H1 (cell line): ENCODE measurements around the gene TNNT3. TPM values are rescaled to one million over a fixed set of nuclear protein-coding genes. Genes with fewer than 3 reads are reported as not detected.

ENCODE experiments used
- NRF1 ChIP-seq: IDR thresholded peaks from 2 replicates; pipeline ENCODE4 v1.6.1; 2011; ENCODE audit warnings: mild to moderate bottlenecking, low read depth, low read length, improper control_type of control experiment
- POLR2AphosphoS5 ChIP-seq: IDR thresholded peaks from 2 replicates; pipeline ENCODE4 v1.6.1; 2011; ENCODE audit warnings: low read depth, low read length
- SP1 ChIP-seq: IDR thresholded peaks from 2 replicates; pipeline ENCODE4 v1.6.1; 2011; ENCODE audit warnings: low read depth, low read length
- SP4 ChIP-seq: IDR thresholded peaks from 2 replicates; pipeline ENCODE4 v1.6.1; 2012; ENCODE audit warnings: low read length, inconsistent platforms
- polyA plus RNA-seq, 7 experiments: library from polyadenylated mRNA; depleted of rRNA in 3 of 7; stranded (reverse) in 5 of 7; unstranded in 2 of 7; fragments of >200 nt in 5 of 7; fragments of 200-250 nt in 2 of 7; gene quantifications; 1 replicate in 5 of 7; 2 replicates in 1 of 7; 4 replicates in 1 of 7; pipeline versions ENCODE4 v1.2.1 to v1.2.3, GENCODE V29; 2011 to 2013; ENCODE audit warnings: missing spikeins in 2 of 7, mixed read lengths in 2 of 7
- total RNA-seq: library from RNA; stranded (reverse); fragmentation: NEBNext Ultra II Directional; extraction: Animal tissue kit (Norgen Biotek cat#: 25700); gene quantifications from 2 replicates; pipeline ENCODE4 v1.2.1, GENCODE V29; 2021
- TF ChIP-seq, protein P1 (sequence below): fragments of 300-600 bp; sonication (generic); IDR thresholded peaks from 2 replicates; pipeline ENCODE4 v1.7.1; 2012; ENCODE audit warnings: low read length, moderate library complexity, mild to moderate bottlenecking, inconsistent platforms; ENCODE audit not compliant: insufficient replicate concordance

Gene TNNT3
- total and polyA plus RNA-seq, 2 of the 8 experiments (the other 6 are each of a cell fraction or from before 2014, with no cell fraction given) = not detected

DNA sequence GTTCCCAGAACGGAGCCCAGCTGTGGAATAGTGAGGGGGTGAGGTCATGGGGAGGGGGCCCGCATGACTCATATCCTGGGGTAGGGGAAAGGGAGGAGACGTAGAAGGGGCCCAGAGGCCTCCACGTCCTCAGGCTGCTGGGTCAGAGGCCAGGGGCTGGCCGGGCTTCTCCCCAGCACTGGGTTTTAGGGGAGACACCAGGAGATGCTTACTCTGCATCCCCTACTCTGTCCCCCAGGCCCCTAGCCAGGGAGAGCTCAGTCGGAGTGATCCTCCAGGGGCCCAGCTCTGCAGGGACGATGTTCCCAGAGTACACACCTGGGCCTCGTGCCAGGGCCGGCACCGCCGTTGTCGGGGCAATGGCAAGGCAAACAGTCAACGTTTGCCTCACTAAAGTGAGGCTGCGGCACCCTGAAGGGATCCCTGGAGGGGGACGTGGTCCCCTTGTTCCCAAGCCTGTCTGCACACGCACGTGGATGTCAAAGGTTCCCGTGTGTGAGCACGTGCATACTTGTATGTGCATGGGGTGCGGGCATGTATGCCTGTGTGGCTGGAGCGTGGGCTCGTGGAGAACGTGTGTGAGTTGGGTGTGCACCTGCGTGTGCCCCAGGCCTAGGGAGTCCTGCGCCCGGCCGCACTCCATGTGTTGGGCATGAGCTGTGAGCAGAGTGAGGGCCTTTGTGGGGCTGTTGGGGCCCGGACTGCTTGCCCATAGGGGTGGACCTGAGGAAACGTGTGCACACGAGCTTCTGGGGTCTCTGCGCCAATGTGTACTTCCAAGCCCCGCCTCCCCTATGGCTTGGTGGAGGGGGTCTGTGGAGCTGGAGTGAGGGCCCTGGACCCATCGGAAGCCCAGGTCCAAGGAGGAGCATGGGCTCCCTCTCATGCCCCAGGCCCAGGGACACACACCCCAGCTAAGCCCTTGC is 42.0 kb upstream of the TNNT3 start (continued):
- TF ChIP-seq, protein P1, sequence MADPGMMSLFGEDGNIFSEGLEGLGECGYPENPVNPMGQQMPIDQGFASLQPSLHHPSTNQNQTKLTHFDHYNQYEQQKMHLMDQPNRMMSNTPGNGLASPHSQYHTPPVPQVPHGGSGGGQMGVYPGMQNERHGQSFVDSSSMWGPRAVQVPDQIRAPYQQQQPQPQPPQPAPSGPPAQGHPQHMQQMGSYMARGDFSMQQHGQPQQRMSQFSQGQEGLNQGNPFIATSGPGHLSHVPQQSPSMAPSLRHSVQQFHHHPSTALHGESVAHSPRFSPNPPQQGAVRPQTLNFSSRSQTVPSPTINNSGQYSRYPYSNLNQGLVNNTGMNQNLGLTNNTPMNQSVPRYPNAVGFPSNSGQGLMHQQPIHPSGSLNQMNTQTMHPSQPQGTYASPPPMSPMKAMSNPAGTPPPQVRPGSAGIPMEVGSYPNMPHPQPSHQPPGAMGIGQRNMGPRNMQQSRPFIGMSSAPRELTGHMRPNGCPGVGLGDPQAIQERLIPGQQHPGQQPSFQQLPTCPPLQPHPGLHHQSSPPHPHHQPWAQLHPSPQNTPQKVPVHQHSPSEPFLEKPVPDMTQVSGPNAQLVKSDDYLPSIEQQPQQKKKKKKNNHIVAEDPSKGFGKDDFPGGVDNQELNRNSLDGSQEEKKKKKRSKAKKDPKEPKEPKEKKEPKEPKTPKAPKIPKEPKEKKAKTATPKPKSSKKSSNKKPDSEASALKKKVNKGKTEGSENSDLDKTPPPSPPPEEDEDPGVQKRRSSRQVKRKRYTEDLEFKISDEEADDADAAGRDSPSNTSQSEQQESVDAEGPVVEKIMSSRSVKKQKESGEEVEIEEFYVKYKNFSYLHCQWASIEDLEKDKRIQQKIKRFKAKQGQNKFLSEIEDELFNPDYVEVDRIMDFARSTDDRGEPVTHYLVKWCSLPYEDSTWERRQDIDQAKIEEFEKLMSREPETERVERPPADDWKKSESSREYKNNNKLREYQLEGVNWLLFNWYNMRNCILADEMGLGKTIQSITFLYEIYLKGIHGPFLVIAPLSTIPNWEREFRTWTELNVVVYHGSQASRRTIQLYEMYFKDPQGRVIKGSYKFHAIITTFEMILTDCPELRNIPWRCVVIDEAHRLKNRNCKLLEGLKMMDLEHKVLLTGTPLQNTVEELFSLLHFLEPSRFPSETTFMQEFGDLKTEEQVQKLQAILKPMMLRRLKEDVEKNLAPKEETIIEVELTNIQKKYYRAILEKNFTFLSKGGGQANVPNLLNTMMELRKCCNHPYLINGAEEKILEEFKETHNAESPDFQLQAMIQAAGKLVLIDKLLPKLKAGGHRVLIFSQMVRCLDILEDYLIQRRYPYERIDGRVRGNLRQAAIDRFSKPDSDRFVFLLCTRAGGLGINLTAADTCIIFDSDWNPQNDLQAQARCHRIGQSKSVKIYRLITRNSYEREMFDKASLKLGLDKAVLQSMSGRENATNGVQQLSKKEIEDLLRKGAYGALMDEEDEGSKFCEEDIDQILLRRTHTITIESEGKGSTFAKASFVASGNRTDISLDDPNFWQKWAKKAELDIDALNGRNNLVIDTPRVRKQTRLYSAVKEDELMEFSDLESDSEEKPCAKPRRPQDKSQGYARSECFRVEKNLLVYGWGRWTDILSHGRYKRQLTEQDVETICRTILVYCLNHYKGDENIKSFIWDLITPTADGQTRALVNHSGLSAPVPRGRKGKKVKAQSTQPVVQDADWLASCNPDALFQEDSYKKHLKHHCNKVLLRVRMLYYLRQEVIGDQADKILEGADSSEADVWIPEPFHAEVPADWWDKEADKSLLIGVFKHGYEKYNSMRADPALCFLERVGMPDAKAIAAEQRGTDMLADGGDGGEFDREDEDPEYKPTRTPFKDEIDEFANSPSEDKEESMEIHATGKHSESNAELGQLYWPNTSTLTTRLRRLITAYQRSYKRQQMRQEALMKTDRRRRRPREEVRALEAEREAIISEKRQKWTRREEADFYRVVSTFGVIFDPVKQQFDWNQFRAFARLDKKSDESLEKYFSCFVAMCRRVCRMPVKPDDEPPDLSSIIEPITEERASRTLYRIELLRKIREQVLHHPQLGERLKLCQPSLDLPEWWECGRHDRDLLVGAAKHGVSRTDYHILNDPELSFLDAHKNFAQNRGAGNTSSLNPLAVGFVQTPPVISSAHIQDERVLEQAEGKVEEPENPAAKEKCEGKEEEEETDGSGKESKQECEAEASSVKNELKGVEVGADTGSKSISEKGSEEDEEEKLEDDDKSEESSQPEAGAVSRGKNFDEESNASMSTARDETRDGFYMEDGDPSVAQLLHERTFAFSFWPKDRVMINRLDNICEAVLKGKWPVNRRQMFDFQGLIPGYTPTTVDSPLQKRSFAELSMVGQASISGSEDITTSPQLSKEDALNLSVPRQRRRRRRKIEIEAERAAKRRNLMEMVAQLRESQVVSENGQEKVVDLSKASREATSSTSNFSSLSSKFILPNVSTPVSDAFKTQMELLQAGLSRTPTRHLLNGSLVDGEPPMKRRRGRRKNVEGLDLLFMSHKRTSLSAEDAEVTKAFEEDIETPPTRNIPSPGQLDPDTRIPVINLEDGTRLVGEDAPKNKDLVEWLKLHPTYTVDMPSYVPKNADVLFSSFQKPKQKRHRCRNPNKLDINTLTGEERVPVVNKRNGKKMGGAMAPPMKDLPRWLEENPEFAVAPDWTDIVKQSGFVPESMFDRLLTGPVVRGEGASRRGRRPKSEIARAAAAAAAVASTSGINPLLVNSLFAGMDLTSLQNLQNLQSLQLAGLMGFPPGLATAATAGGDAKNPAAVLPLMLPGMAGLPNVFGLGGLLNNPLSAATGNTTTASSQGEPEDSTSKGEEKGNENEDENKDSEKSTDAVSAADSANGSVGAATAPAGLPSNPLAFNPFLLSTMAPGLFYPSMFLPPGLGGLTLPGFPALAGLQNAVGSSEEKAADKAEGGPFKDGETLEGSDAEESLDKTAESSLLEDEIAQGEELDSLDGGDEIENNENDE = no peak
- TF ChIP-seq NRF1 (no peak), SP1 (no peak), POLR2AphosphoS5 (no peak), SP4 (no peak)
